Effector CD8-positive, alpha-beta T cell (primary cell): Measurements from ENCODE around the gene RUVBL2.

Experiments used
- DNase-seq: peaks from one replicate; lab custom pipeline; 2025; lab: John Stamatoyannopoulos, UW

RUVBL2 gene

DNA sequence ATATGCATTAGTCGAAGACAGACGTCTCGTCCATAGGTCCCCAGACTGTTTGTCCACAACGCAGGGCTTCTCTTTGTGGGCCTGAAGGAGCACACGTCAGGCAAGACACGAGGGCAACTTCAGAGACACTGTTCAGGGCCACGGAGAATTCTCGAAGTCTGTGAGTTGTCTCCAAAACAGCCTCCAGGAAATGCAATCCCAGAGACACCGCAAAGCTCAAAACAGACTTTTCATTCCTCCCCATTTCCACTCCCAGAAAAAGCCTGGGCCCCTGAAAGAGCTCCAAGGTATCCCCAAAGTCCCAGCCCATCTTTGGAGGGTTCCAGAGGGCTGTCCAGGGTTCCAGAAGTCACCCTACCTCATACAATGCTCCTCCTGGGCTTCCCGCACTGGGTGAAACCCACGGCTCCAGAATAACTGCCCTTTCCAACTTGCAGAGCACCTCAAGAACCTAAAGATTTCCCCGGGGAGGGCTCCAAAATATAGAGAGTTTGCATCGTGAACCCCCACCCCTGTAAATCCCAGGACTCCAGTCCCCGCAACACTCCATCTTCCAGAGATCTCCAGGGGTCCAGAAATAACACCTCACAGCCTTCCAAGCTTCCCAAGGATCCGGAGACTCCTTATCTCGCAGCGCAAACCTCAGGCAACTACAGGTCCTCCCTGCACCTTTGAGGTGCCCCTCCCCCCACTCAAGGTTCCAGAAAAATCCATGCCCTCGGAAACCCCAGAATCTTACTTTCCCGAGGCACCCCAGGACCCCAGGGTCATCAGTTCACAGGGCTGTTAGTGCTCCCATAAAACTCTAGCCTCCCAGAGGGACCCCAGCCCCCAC is 29.3 kb upstream of the RUVBL2 start:
- no peak for DNase-seq

DNA sequence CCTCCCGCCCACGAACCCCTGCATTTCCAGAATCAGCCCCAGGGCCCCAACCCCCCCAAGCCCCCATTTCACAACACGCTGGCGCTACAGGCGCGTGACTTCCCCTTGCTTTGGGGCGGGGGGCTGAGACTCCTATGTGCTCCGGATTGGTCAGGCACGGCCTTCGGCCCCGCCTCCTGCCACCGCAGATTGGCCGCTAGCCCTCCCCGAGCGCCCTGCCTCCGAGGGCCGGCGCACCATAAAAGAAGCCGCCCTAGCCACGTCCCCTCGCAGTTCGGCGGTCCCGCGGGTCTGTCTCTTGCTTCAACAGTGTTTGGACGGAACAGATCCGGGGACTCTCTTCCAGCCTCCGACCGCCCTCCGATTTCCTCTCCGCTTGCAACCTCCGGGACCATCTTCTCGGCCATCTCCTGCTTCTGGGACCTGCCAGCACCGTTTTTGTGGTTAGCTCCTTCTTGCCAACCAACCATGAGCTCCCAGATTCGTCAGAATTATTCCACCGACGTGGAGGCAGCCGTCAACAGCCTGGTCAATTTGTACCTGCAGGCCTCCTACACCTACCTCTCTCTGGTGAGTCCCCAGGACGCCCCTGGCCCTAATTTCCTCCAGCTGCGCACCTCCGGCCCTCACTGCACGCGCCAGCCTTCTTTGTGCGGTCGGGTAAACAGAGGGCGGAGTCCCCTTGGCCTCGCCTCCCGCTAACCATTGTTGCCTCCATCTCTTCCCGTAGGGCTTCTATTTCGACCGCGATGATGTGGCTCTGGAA is 28.5 kb upstream of the RUVBL2 start, which contains the start of gene FTL:
Gene FTL (plus strand): TSS at position 270 of the 766 bp plus-strand sequence. CDS start 199 bp downstream, at position 469.
- peak; percentile 83 for DNase-seq

DNA sequence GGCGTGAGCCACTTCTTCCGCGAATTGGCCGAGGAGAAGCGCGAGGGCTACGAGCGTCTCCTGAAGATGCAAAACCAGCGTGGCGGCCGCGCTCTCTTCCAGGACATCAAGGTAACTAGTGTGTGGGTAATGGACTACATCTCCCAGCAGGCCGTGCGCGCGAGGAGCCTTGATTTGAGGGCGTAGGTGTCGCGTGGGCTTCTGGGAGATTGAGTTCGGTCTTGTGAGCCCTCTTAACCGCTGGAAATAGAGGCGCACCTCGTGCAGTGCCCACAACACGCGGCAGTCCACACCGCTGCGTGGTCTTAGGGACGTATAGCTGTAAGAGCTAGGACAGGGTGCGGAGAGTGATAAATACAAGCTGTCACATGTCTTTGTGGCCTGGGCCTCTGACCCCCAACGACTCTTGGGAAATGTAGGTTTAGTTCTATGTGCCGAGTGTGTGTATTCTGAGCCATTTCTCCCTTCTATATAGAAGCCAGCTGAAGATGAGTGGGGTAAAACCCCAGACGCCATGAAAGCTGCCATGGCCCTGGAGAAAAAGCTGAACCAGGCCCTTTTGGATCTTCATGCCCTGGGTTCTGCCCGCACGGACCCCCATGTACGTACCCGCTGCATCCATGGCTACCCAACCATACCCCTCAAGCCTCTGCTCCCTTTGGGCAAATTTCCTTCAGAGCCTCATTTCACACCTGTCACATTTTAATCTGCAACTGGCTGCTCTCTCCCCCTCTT is 27.7 kb upstream of the RUVBL2 start:
- peak; percentile 84 for DNase-seq

DNA sequence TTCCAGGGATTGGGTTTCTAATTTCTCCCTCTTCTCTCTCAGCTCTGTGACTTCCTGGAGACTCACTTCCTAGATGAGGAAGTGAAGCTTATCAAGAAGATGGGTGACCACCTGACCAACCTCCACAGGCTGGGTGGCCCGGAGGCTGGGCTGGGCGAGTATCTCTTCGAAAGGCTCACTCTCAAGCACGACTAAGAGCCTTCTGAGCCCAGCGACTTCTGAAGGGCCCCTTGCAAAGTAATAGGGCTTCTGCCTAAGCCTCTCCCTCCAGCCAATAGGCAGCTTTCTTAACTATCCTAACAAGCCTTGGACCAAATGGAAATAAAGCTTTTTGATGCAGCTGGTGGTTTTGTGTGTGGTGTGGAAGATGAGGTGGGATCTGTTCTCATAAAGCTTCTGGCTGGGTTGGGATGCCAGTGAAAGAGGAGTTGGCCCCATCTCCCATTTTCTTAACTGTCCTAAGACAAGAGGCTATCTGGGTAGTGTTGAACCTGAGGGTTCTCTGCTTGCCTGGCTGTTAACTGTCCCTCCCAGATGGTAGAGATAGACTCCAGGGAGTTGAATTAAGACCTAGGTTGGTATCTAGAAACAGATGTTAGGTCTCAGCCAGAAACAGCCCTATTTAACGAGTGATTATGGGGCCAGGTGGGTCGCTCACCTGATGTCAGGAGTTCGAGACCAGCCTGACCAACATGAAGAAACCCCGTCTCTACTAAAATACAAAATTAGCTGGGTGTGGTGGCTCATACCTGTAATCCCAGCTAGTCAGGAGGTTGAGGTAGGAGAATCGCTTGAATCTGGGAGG is 26.9 kb upstream of the RUVBL2 start:
- DNase-seq = no peak

DNA sequence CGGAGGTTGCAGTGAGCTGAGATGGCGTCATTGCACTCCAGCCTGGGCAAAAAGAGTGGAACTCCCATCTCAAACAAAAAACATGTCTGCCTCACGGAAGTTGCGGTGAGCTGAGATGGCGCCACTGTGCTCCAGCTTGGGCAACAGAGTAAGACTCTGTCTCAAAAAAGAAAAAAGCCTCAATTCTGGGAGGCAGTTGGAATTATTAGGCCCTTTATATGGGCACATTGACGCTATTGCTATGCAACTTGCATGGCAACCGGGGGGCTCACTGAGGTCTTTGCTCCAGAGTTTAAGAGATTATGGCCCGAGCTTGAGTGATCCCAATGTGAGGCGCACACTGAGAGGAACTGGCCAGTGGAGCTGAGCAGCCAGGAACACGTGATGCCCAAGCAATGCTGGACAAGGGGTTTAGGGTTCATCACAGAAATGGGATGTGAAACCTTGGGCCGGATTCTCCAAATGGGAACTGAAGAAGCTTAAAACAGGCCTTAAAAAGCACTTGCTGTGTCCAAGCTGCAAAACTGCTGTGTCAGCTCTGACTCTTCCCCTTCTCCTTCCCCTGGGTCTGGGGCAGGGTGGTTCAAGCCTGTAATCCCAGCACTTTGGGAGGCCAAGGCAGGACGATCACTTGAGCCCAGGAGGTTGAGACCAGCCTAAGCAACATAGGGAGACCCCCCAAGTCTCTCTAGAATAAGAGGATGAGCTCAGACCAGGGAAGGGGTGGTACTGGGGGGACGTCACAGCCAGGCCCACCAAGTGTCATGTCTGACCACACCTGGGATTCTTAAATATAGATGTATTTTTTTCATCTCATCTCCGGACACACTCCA is 26.1 kb upstream of the RUVBL2 start:
- DNase-seq = no peak

DNA sequence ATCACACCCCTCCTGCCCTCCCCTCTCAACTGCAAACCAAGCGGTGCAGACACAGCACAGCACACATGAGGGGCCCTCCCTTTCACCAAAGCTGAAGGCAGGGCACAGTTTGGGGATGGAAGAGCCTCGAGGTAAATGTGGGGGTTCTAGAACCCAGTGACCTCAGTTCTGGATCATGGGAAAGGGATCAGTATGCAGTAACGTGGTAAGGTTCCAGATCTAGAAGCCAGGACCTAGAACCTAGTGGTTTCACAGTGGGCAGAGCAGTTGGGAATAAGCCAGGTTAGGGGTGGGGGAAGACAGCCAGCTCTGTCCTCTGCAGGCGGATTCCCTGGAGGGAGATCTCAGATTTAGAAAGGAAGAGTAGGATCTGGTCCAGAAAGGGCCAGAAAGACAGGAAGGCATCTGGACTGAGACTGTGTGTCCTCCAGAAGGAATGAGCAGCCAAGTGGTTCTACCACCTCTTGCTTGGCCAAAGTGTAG is 25.5 kb upstream of the RUVBL2 start:
- no peak for DNase-seq

DNA sequence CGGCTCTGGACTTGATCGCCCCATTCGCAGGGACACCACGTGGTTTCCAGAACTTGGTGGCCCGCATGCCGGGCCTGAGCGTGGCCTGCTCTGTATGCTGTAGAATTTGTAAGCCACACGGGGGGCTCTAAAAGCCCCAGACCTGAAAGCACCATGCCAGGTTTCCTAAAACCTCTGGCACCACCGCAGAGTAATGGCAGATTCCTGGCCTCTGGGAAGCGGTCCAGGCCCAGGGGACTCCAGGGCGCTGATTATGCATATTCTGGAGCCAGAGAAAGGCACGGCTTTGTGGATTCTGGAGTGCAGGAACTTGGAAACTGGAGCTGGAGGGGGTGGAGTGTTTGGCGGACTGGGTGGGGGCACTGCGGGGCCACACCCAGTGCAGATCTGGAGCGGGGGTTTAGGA is 24.9 kb upstream of the RUVBL2 start:
- no peak for DNase-seq

DNA sequence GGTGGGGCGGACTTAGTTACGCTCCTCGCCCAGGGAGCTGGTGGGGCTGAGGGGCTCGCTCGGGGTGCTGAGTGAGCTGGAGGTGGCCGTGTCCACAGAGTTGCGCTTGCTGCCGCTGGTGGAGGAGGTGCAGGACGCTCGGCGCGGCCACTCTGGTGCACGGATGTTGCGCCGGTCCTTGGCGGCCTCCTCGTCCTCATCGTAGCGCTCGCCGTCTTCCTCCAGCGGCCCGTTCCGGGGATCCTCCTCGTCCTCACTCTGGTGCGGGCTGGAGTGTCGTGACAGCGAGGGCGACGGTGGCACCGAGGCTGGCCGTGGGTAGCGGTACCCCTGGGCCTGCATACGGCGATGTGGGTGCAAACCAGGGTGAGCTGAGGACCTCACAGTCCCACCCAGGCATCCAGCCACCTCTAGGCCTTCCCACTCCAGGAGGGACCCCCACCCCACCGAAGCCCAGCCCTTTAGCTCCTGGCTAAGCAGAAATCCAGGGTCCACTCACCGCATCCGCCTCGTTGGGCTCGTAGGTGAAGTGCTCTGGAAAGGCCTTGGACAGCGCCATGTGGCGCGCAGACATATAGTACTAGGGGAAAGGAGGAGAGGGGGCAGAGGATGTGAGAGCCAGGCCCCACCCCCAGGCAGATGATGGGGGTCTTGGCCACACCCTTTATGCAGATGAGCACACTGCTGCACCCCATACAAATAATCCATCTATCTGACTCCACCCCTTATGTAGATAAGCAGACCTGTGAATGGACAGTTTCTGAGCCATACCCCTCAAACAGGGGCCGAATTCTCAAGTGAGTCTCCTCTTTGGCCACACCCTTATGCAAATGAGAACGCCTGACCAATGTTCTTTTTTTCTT is 24.2 kb upstream of the RUVBL2 start:
- no peak for DNase-seq

DNA sequence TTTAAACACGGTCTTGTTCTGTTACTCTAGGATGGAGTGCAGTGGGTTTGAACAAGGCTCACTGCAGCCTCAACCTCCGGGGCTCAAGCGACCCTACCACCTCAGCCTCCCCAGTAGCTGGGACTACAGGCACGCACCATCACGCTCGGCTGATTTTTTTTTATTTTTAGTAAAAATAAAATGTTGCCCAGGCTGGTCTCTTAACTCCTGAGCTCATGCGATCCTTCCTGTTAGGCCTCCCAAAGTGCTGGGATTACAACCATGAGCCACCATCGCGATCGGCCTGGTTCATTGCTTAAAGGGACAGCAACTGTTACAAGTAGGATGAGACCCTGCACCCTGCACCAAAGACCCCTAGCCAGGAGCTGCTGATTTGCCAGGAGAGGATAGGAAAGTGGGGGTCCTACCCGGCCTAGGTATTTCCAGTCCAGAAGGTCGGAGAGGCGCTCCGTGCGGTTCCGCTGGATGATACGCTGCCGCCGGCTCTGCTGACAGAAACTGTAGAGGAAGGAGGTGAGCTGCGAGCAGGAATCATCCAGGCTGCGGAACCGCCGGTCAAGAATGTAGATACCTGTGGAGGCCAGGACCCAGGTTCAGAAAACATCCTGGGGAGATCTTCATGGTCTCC is 23.4 kb upstream of the RUVBL2 start:
- DNase-seq = no peak

DNA sequence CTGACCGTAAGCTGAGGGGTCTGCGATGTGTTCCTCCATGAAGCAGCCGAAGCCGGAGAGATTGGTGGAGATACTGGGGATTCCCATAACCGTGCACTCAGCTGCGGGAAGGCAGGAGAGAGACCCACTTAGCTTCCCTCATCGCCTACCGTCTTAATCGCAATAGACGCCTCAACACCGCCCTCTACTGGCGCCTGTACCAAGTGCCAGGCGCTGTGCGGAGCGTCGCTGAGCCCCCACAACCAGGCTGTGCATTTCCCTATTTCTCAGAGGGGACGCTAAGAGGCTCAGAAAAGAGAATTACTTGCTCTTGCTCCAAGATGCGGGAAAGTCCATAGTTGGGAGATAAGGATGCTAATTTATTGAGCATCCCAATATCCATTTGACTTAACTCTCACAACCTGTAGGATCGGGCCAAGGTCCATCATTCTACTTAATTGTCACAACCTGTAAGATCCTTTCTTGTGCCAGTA is 22.7 kb upstream of the RUVBL2 start:
- DNase-seq = peak; percentile 69

DNA sequence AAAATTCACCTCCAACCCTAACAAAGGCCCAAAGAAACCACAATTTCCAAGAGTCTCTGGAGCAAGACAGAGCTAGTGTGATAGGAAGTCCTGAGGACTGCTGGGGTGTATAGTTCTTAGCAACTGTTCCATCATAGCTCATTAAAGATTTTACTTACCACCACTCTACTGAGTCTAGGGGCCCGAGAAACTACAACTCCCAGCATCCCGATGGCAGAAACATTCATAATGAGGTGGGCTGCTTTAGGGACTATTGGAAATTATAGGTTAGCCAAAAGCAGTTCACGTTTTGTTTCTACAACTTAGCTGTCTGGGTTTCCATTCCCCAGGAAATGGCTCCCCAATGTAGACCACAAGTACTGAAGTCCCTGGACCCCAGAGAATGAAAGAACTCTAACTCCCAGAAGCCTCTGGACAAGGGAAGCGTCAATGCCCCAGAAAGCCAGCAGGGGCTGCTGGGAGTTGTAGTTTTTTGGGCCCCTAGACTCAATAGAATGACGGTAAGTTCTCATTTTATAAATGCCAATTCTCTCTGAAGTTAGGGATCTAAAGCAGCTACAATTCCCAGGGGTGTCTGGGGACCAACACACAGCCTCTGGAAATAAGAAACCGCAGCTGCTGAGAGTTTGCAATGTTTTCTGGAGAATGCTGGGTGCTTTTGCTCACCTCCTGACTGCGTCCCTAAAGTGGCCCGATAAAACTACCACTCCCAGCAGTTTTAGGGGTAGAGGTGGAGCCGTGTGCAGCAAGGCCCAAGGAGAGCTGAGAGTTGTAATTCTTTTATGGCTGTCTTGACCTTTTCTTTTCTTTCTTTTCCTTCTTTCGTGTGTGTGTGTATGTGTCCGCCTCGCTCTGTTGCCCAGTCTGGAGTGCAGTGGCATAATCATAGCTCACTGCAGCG is 17.5 kb upstream of the RUVBL2 start:
- no peak for DNase-seq

DNA sequence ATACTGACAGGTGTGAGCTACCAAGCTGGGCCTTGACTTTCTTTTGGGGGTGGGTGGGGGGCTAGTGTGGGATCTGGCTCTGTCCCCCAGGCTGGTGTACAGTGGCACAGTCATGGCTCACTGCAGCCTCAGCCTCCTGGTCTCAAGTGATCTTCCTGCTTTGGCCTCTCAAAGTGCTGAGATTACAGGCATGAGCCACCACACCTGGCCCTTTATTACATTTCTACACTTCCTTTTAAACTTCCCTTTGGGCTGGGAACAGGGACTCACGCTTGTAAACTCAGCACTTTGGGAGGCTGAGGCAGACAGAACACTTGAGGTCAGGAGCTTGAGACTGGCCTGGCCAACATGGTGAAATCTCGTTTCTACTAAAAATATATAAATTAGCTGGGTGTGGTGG is 16.6 kb upstream of the RUVBL2 start:
- DNase-seq = no peak

DNA sequence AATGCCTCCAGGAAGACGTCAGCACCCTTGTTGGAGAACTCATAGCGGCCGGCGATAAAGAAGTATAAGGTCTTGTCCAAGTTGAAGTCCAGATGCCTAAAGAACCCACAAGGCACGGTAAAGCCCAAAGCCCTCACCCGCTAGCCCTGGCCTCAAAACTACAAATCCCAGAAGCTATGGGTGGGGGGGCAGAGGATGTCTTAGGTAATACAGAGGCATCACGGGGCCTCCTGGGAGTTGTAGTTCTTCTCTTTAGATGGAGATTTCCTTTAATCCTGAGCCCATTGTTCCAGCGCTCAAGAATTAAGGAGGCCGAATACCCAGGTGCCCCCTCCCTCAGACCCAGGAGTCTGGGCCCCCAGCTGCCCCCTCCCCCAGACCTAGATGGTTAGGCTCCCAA is 11.4 kb upstream of the RUVBL2 start:
- DNase-seq = no peak

DNA sequence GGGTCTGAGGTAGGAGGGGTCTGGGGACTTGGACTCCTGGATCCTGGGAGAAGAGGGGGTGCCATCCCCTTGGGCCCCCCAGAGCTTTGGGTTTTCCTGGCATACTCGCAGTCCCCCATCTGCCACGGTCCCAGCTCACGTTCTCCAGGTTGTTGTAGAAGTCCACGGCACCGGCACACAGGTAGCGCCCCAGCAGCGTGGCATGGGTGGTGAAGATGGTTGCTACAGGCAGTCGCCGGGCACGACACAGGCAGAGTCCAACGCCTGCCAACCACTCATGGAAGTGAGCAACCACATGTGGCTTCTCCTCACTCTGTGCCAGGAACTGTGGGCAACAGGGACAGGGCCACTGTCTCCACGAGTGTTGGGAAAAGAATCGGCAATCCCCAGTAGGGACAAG is 8.0 kb upstream of the RUVBL2 start:
- no peak for DNase-seq

DNA sequence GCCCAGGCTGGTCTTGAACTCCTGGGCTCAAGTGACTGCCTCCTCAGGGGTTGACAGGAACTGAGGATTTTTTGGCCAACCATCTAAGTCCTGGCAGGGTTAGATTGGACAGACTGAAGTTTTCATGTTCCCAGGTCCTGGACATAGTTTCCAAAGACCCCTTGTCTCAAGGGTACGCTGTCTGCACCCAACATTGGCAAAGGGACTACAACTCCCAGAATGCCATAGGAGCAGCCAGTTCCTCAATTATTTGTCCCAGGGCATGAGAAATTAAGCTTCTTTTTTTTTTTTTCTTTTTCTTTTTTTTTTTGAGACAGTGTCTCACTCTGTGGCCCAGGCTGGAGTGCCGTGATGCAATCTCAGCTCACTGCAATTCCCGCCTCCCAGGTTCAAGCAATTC is 7.5 kb upstream of the RUVBL2 start:
- DNase-seq = no peak

DNA sequence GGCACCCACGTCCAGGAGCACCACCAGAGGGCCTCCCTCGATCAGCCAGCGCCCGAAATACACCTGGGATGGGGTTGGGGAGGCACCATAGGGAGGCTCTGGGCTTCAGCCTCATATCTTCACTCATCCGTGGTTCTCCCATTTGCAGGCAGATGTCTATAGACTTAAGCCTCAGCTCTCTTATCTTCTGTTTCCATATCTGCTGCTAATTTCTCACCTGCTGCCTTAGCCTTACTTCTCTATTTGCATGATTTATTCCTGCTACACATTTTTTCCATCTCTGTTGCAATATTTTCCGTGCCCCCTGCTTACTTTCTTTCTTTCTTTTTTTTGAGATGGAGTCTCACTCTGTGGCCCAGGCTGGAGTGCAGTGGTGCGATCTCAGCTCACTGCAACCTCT is 6.4 kb upstream of the RUVBL2 start:
- DNase-seq = no peak

DNA sequence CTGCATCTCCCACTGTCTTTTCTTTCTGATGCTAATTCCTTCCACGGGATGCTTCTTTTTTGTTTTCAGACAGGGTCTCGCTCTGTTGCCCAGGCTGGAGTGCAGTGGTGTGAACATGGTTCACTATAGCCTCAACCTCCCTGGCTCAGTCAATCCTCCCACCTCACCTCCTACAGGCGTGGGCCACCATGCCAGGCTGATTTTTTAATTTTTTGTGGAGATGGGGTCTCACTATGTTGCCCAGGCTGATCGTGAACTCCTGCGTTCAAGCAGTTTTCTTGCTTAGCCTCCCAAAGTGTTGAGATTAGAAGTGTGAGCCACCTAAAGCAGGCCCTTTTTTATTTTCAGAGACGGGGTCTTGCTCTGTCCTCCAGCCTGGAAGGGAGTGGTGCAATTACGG is 5.4 kb upstream of the RUVBL2 start:
- DNase-seq = no peak

DNA sequence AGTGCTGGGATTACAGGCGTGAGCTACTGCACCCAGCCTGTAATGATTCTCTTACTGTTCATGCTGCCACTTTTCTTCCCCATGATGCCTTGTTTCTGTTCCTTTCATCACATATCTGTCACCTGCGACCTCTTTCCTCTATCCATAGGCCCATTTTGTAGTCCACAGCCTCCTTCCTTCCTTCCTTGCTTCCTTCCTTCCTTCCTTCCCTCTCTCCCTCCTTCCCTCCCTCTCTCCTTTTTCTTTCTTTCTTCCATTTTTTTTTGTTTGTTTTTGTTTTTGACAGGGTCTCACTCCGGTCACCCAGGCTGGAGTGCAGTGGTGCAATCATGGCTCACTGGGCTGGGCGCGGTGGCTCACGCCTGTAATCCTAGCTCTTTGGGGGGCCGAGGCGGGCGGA is 4.8 kb upstream of the RUVBL2 start:
- no peak for DNase-seq
